HG03354 (cell line): ENCODE data around the gene RPLP1.

ENCODE experiments used
- ATAC-seq: cut with Tn5 transposase; IDR thresholded peaks from one replicate; pipeline ENCODE4 v1.9.1; 2021; ENCODE audit warnings: mild to moderate bottlenecking; ENCODE audit not compliant: unreplicated experiment, poor library complexity, severe bottlenecking

Gene RPLP1

GRCh38 chr15:69490356-69491037 is 37.9 kb downstream of the RPLP1 start:
- ATAC-seq = no peak

- no peak for ATAC-seq
These were observed 38.5 kb downstream of the RPLP1 start for GRCh38 chr15:69491038-69491505.

DNA sequence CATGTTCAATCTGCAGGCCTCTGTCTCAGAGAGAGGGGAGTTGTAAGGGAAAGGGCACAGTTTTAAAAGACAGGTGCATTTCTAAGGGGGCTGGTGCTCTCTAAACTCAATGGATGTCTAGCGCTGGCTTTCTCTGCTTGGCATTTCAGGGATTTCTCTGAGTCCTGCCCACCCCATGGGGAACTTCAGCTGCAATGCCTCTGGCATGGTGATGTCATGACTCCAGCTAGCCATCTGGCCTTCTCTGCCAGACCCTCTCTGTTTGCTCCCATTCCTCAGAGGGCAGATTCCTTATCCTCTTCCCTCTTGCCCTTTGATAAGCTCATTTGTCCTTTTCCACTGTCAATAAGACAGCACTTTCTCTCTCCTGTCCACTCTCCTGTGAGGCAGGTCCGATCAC is 40.8 kb downstream of the RPLP1 start:
- no peak for ATAC-seq

DNA sequence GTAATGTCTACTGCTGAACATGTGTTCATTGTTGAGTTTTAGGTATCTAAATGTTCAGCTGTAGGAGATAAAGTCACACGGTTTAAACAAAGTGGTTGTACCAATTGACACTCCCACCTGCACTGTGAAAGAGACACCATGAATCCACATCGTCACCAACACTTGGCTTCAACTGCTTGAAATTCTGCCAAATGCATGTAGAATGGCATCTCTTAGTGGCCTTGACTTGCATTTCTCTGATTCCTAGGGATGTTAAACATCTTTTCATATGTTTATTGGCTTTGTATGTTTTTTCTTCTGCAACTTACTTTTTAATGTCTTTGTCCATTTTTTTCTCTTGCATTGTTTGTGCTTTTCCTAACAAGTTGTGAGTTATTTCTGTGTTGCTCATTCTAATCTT is 43.4 kb downstream of the RPLP1 start:
- ATAC-seq = no peak

DNA sequence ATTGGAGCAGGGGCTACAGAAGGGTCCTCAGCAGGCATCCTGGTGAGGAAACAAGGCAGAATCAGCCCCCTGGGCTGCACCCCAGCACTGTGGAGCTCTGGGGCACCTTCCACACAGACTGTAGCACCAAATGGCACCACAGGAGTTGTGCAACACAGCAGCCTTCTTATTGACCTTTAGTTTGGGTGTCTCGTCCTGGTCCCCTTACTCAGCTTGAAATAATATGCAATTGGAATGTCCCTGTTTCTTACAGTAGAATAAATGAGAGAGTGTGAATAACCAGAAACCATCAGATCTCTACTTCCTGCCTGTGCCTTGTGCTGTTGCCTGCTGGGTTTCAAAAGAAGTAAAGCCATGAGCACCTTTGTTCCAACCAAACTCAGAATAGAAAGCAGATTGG is 44.5 kb downstream of the RPLP1 start:
- no peak for ATAC-seq

DNA sequence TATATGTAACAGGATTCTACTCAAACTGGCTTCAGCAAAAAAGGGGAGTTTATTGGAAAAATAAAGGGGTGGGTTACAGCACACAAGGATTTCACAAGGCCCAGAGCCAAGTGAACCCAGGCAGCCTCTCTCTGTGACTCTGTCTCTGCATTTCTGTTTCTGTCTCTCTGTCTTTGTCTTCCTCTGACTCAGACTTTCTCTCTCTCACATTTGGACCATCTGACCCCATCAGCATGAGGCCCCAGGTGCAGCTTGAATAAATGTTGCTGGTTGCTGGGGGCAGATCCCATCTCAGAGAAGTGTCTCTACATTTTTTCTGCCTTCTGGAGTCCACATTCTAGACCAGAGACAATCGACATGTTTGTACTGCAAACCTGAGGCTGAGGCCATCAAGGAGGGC is 45.0 kb downstream of the RPLP1 start:
- no peak for ATAC-seq

DNA sequence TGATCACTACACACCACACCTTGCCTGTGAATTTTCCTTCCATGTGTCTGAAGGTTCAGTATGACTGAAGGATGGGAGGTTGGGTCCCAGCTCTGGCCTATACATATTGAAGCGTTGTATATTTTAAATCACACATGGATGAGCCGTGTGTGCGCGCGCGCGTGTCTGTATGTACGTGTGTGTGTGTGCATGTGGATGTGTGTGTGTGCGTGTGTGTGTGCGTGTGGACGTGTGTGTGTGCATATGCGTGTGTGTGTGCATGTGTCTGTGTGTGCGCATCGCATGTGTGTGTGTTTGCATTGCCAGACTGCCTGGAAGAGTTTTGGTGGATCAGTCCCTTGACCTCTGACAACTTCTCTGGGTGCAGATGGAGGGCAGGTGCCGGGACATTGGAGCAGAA is 45.7 kb downstream of the RPLP1 start:
- ATAC-seq = no peak

GRCh38 chr15:69498987-69499386 is 46.4 kb downstream of the RPLP1 start:
- no peak for ATAC-seq

GRCh38 chr15:69499521-69500211 is 47.0 kb downstream of the RPLP1 start:
- no peak for ATAC-seq

DNA sequence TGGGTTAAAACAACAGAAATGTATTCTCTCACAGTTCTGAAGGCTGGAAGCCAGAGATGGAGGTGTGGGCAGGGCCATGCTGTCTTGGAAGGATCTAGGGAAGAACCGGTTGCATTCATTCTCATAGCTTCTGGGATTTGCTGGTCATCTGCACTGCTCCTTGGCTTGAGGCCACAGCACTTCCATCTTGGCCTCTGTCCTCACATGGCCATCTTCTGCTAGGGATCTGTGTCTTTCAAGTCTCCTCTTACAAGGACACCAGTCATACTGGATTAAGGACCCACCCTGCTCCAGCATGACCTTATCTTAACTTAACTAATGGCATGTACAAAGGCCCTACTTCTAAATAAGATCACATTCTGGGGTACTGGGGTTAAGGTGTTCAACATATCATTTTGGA is 47.7 kb downstream of the RPLP1 start:
- ATAC-seq = no peak

- ATAC-seq = no peak
These were observed 48.8 kb downstream of the RPLP1 start for GRCh38 chr15:69501456-69501855.

GRCh38 chr15:69502470-69503045 is 49.9 kb downstream of the RPLP1 start:
- ATAC-seq = no peak

GRCh38 chr15:69504352-69505040 is 51.9 kb downstream of the RPLP1 start:
- no peak for ATAC-seq
